ENCODE results near the gene KRTAP4-3.
"Not testable (repeated sequence)": the region's sequence is repeated elsewhere in the genome, so short reads cannot be mapped to it uniquely, and the experiment has no call there.

KRTAP4-3 gene

GRCh38 chr17:41141361-41141760 is 26.7 kb downstream of the KRTAP4-3 start:
- H3K4me2 ChIP-seq (ENCODE audit: insufficient read depth, low read length) = no peak overlapping the region
- H3K4me3 ChIP-seq (ENCODE audit: low read depth in 1 of 2, low read length in 2 of 2) = no peak overlapping the region
- no peak overlapping the region for H3K9ac ChIP-seq (ENCODE audit: low read depth, low read length)
- H2AFZ ChIP-seq (ENCODE audit: low read depth, low read length) = no peak overlapping the region
- no peaks in the 10 kb centered on the region for H3K27me3 ChIP-seq (ENCODE audit: insufficient read depth, low read length, poor library complexity)
- no peak for ATAC-seq (ENCODE audit: insufficient read depth, low read depth)
- H3K36me3 ChIP-seq (ENCODE audit: insufficient read depth, low read length) = no peaks in the 10 kb centered on the region
- DNase-seq = no peak
- H3K9me3 ChIP-seq (ENCODE audit: insufficient read depth, low read length, severe bottlenecking) = peaks cover 18% of the 10 kb centered on the region
- H3K79me2 ChIP-seq (ENCODE audit: insufficient read depth, low read length) = no peaks in the 10 kb centered on the region
- no peaks in the 10 kb centered on the region for H4K20me1 ChIP-seq (ENCODE audit: insufficient read depth, low read length)
- no peaks in the 10 kb centered on the region for H3K4me1 ChIP-seq (ENCODE audit: insufficient read depth, low read length)
- TF ChIP-seq, protein P1, sequence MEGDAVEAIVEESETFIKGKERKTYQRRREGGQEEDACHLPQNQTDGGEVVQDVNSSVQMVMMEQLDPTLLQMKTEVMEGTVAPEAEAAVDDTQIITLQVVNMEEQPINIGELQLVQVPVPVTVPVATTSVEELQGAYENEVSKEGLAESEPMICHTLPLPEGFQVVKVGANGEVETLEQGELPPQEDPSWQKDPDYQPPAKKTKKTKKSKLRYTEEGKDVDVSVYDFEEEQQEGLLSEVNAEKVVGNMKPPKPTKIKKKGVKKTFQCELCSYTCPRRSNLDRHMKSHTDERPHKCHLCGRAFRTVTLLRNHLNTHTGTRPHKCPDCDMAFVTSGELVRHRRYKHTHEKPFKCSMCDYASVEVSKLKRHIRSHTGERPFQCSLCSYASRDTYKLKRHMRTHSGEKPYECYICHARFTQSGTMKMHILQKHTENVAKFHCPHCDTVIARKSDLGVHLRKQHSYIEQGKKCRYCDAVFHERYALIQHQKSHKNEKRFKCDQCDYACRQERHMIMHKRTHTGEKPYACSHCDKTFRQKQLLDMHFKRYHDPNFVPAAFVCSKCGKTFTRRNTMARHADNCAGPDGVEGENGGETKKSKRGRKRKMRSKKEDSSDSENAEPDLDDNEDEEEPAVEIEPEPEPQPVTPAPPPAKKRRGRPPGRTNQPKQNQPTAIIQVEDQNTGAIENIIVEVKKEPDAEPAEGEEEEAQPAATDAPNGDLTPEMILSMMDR (IDR thresholded peaks at IDR 0.05; ENCODE audit: borderline replicate concordance, extremely low read depth, low read length, poor library complexity, severe bottlenecking) = no peak
- no peak for TF ChIP-seq EZH2 (IDR thresholded peaks at IDR 0.05; ENCODE audit: borderline replicate concordance, low read depth, low read length, severe bottlenecking)
- no peak overlapping the region for H3K27ac ChIP-seq (ENCODE audit: low read length)

DNA sequence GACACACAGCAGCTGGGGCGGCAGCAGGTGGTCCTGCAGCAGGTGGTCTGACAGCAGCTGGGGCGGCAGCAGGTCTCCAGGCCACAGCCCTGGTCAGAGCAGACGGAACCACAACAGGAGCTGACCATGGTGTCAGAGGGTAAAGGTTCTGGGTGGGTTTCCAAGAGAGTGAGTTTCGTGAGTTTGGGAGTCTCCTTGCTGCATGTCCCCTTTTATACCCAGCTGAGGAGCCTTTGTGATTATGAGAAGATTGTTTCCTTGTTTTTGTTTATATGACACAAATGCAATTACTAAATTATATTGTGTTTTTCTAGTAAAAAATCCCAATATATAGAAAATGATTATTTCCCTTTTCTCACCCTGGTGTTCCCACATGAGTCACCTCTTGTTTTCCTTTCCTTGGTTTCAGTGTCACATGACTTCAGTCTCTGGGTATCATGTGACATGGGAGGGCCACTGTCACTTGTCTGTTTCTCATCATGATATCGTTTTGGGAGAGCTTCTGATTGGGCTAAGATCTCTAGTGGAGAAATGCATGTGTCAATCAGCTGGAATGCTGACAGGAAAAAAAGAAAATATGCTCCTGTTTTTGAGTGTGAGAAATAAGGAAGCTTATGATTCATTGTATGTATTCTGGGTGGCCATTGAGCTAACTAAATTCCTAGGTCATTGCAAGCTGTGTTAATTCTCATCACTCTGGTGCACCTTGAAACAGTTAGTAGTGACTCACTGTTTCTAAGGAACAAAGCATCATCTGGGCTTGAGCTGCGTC is 27.5 kb downstream of the KRTAP4-3 start, which contains the start of gene KRTAP4-6:
Gene KRTAP4-6, minus strand, starts transcription at position 185 of the 772 bp plus-strand sequence. Its CDS starts 57 bp downstream, at position 128.
- Histone ChIP-seq H3K9me3 (ENCODE audit: insufficient read depth, low read length, severe bottlenecking) (peaks cover 18% of the 10 kb centered on the region), H3K9ac (ENCODE audit: low read depth, low read length) (no peak within 1 kb of the TSS)
- DNase-seq = no peak

DNA sequence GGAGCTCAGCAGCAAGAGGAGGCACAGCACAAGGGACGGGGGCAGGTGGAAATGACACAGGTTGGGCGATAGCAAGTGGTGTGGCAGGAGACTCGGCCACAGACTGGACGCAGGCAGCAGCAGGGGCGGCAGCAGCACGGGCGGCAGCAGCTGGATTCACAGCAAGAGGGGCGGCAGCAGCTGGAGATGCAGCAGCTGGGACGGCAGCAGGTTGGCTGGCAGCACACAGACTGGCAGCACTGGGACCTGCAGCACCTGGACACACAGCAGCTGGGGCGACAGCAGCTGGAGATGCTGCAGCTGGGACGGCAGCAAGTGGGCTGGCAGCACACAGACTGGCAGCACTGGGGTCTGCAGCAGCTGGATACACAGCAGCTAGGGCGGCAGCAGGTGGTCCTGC is 28.2 kb downstream of the KRTAP4-3 start:
- H3K4me2 ChIP-seq (ENCODE audit: insufficient read depth, low read length); H3K79me2 ChIP-seq (ENCODE audit: insufficient read depth, low read length); H3K4me3 ChIP-seq (ENCODE audit: low read depth in 1 of 2, low read length in 2 of 2); H4K20me1 ChIP-seq (ENCODE audit: insufficient read depth, low read length); DNase-seq; H3K27ac ChIP-seq (ENCODE audit: low read length); H2AFZ ChIP-seq (ENCODE audit: low read depth, low read length); H3K27me3 ChIP-seq (ENCODE audit: insufficient read depth, low read length, poor library complexity); H3K36me3 ChIP-seq (ENCODE audit: insufficient read depth, low read length); H3K4me1 ChIP-seq (ENCODE audit: insufficient read depth, low read length); ATAC-seq (ENCODE audit: insufficient read depth, low read depth); H3K9ac ChIP-seq (ENCODE audit: low read depth, low read length): not testable (repeated sequence)
- peaks cover 18% of the 10 kb centered on the region for H3K9me3 ChIP-seq (ENCODE audit: insufficient read depth, low read length, severe bottlenecking)

More for the DNA sequence above, 27.5 kb downstream of the KRTAP4-3 start, which contains the start of gene KRTAP4-6:
- Histone ChIP-seq H3K79me2 (ENCODE audit: insufficient read depth, low read length) (no peaks in the 10 kb centered on the region), H4K20me1 (ENCODE audit: insufficient read depth, low read length) (no peaks in the 10 kb centered on the region), H3K4me3 (ENCODE audit: low read depth in 1 of 2, low read length in 2 of 2) (no peak within 1 kb of the TSS), H3K4me1 (ENCODE audit: insufficient read depth, low read length) (no peaks in the 10 kb centered on the region), H3K36me3 (ENCODE audit: insufficient read depth, low read length) (no peaks in the 10 kb centered on the region), H2AFZ (ENCODE audit: low read depth, low read length) (no peak within 1 kb of the TSS), H3K27me3 (ENCODE audit: insufficient read depth, low read length, poor library complexity) (no peaks in the 10 kb centered on the region), H3K4me2 (ENCODE audit: insufficient read depth, low read length) (no peak within 1 kb of the TSS), H3K27ac (ENCODE audit: low read length) (no peak within 1 kb of the TSS)
- TF ChIP-seq EZH2 (IDR thresholded peaks at IDR 0.05; ENCODE audit: borderline replicate concordance, low read depth, low read length, severe bottlenecking) = no peak
- TF ChIP-seq, protein P1 (IDR thresholded peaks at IDR 0.05; ENCODE audit: borderline replicate concordance, extremely low read depth, low read length, poor library complexity, severe bottlenecking) = no peak
- no peak for ATAC-seq (ENCODE audit: insufficient read depth, low read depth)

DNA sequence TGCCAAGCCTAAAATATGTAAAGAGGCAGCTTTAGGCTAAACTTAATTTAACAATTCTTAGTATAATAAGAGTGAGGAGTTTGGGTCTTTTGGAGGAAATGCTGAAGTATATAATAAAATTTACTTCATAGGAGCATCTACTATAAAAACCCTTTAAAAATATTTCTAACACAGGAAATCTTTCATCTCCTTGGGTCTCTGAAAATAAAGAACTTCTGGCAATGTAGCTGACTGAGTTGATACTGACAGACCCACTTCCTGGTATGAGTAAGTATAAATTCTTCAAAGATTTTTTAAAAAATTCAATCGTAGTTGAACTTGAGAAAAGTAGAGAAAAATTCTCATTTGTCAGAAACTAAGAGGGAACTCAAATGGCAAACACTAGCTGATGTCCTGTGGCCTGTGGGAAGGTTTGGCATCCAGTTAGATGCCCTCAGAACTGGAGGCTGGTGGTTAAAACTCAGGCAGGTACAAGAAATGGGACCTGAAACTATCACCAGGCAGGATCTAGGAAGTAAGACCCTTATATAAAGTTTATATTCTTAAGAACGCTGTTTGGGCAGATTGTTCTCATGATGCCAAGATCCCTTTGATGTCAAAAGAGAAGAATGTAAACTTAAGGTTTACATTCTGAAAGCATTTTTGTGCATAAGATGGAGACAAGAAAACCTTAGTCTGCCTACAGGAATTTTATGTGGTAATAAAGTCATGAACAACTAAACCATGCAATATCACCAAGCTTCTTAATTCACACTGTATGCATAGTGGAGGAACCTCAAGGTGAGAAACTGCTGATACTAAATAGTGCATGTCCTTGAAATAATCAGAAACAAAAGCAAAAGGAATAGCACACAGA is 33.9 kb downstream of the KRTAP4-3 start:
- H3K4me3 ChIP-seq (ENCODE audit: low read depth in 1 of 2, low read length in 2 of 2) = no peak overlapping the region
- no peak overlapping the region for H2AFZ ChIP-seq (ENCODE audit: low read depth, low read length)
- no peaks in the 10 kb centered on the region for H4K20me1 ChIP-seq (ENCODE audit: insufficient read depth, low read length)
- no peaks in the 10 kb centered on the region for H3K79me2 ChIP-seq (ENCODE audit: insufficient read depth, low read length)
- H3K36me3 ChIP-seq (ENCODE audit: insufficient read depth, low read length) = no peaks in the 10 kb centered on the region
- H3K27me3 ChIP-seq (ENCODE audit: insufficient read depth, low read length, poor library complexity) = peaks cover 6% of the 10 kb centered on the region
- no peak for ATAC-seq (ENCODE audit: insufficient read depth, low read depth)
- no peaks in the 10 kb centered on the region for H3K9me3 ChIP-seq (ENCODE audit: insufficient read depth, low read length, severe bottlenecking)
- no peak overlapping the region for H3K9ac ChIP-seq (ENCODE audit: low read depth, low read length)
- H3K4me1 ChIP-seq (ENCODE audit: insufficient read depth, low read length) = no peaks in the 10 kb centered on the region
- DNase-seq = no peak
- no peak for TF ChIP-seq EZH2 (IDR thresholded peaks at IDR 0.05; ENCODE audit: borderline replicate concordance, low read depth, low read length, severe bottlenecking)
- TF ChIP-seq, protein P1 (IDR thresholded peaks at IDR 0.05; ENCODE audit: borderline replicate concordance, extremely low read depth, low read length, poor library complexity, severe bottlenecking) = no peak
- H3K27ac ChIP-seq (ENCODE audit: low read length) = no peak overlapping the region
- H3K4me2 ChIP-seq (ENCODE audit: insufficient read depth, low read length) = no peak overlapping the region
